Endothelial cell (in vitro differentiated cells): ENCODE data around the gene MFAP1. TPM values are rescaled to one million over a fixed set of nuclear protein-coding genes. Genes with fewer than 3 reads are reported as not detected.
"Not testable (repeated sequence)": the region's sequence is repeated elsewhere in the genome, so short reads cannot be mapped to it uniquely, and the experiment has no call there.

Experiments
- DNase-seq: peaks from one replicate; pipeline ENCODE4 v3.0.0; 2021; ENCODE audit warnings: low spot score
- H3K27ac Mint-ChIP-seq: one replicate; pipeline ENCODE4 v1.8.0; 2021; ENCODE audit warnings: mixed read lengths, inconsistent platforms; ENCODE audit not compliant: unreplicated experiment
- H3K27me3 Mint-ChIP-seq: one replicate; pipeline ENCODE4 v1.8.0; 2021; ENCODE audit warnings: mild to moderate bottlenecking, moderate library complexity, mixed read lengths, inconsistent platforms; ENCODE audit not compliant: unreplicated experiment
- H3K36me3 Mint-ChIP-seq: one replicate; pipeline ENCODE4 v1.8.0; 2021; ENCODE audit warnings: mild to moderate bottlenecking, low read depth, mixed read lengths, inconsistent platforms; ENCODE audit not compliant: unreplicated experiment
- H3K4me1 Mint-ChIP-seq: one replicate; pipeline ENCODE4 v1.8.0; 2021; ENCODE audit warnings: mild to moderate bottlenecking, mixed read lengths, inconsistent platforms; ENCODE audit not compliant: unreplicated experiment
- H3K4me3 Mint-ChIP-seq: one replicate; pipeline ENCODE4 v1.8.0; 2021; ENCODE audit warnings: mild to moderate bottlenecking, mixed read lengths, inconsistent platforms; ENCODE audit not compliant: unreplicated experiment
- H3K9me3 Mint-ChIP-seq: one replicate; pipeline ENCODE4 v1.8.0; 2021; ENCODE audit warnings: mixed read lengths, inconsistent platforms; ENCODE audit not compliant: unreplicated experiment
- total RNA-seq: library from RNA; stranded (reverse); fragmentation: NEBNext Ultra II Directional; extraction: Animal tissue kit (Norgen Biotek cat#: 25700); gene quantifications from one replicate; pipeline ENCODE4 v1.2.1, GENCODE V29; 2021; ENCODE audit not compliant: unreplicated experiment
- TF ChIP-seq, protein P1 (sequence below): fragments of 200-600 bp; sonication (generic); IDR thresholded peaks from one replicate; pipeline ENCODE4 v1.5.0; 2021; ENCODE audit warnings: antibody characterized with exemption; ENCODE audit not compliant: unreplicated experiment

The MFAP1 gene
- total RNA-seq, 1 donor from 2014 or later: 28.6 TPM

DNA sequence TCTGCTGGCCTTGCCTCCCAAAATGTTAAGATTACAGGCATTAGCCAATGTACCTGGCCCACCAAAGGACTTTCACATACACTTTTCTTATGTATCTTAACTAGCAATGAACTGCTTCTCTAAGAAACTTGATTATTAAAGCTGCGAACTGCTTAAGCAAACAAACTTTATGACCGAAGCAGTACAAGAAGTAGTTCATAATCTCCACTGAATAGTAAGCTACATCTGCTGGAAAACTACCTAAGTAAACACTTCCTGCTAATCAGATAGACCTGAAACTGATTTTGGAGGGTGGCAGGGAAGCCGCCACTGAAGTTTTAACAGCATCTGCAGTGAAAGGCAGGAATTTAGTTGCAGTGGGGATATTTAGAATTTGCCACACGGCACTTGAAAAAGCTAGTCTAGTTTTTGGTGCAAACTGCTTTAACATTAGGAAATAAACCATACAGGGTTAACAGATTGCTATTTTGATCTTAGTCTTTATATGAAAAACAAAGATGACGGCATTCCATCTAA lies 16.0 kb downstream of the MFAP1 start:
- peaks cover 42% of the 10 kb centered on the region for H3K36me3 Mint-ChIP-seq

DNA sequence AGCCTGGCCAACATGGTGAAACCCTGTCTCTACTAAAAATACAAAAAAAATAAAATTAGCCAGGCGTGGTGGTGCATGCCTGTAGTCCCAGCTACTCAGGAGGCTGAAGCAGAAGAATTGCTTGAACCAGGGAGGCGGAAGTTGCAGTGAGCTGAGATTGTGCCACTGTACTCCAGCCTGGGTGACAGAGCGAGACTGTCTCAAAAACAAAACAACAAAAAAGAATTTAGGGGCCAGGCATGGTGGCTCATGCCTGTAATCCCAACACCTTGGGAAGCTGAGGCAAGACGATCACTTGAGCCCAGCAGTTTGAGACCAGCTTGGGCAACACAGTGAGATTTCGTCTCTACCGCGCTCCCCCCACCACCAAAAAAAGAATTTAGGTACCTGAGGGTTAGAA lies 21.8 kb downstream of the MFAP1 start:
- H3K9me3 Mint-ChIP-seq, H3K4me3 Mint-ChIP-seq, H3K27ac Mint-ChIP-seq, DNase-seq, H3K27me3 Mint-ChIP-seq: not testable (repeated sequence)
- H3K4me1 Mint-ChIP-seq: peaks cover 21% of the 10 kb centered on the region
- peaks cover 44% of the 10 kb centered on the region for H3K36me3 Mint-ChIP-seq

More for the DNA sequence above, 16.0 kb downstream of the MFAP1 start:
- no peak overlapping the region for H3K4me3 Mint-ChIP-seq
- no peaks in the 10 kb centered on the region for H3K9me3 Mint-ChIP-seq
- TF ChIP-seq, protein P1, sequence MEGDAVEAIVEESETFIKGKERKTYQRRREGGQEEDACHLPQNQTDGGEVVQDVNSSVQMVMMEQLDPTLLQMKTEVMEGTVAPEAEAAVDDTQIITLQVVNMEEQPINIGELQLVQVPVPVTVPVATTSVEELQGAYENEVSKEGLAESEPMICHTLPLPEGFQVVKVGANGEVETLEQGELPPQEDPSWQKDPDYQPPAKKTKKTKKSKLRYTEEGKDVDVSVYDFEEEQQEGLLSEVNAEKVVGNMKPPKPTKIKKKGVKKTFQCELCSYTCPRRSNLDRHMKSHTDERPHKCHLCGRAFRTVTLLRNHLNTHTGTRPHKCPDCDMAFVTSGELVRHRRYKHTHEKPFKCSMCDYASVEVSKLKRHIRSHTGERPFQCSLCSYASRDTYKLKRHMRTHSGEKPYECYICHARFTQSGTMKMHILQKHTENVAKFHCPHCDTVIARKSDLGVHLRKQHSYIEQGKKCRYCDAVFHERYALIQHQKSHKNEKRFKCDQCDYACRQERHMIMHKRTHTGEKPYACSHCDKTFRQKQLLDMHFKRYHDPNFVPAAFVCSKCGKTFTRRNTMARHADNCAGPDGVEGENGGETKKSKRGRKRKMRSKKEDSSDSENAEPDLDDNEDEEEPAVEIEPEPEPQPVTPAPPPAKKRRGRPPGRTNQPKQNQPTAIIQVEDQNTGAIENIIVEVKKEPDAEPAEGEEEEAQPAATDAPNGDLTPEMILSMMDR: no peak
- DNase-seq: no peak
- H3K27me3 Mint-ChIP-seq: no peaks in the 10 kb centered on the region
- H3K27ac Mint-ChIP-seq: no peak overlapping the region
- no peaks in the 10 kb centered on the region for H3K4me1 Mint-ChIP-seq

DNA sequence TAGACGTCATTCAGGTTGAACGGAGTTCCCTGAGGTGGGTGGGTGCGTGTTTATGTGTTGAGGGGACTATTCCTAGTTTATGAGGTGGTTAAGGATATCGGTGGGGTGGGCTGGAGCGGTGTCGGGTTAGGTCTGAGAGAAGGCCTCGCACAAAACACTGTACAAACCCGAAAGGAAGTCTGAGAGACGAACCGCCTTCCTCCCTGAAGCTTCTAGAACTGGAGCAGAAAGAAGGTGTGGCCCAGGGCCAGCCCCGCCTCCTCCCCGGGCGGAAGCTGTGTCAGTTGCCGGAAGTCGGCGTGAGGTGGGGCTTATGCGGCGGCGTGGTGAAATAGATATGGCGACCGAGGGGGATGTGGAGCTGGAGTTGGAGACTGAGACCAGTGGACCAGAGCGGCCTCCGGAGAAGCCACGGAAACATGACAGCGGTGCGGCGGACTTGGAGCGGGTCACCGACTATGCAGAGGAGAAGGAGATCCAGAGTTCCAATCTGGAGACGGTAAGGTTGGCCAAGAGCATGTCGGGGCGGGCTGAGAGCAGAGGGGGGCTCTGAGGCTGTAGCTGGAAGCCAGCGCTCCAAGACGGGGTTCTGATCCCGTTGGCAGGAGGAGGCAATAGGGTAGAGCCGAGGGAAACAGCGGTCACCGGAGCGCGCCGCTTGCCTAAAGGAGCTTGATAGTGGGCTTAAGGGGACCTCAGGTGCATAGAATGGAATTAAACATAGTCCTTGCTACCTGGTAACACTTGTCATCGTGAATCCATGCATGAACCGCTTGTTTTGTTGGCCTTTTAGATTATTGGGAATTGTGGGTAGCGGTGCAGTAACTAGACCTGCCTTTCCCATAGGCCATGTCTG lies 24.0 kb downstream of the MFAP1 start, which contains the start of gene HYPK:
TSS of gene HYPK (plus strand) at position 314 of the 856 bp plus-strand sequence. CDS start at position 338, 24 bp downstream.
- DNase-seq: peak; percentile 86
- H3K27ac Mint-ChIP-seq: peak within 1 kb of the TSS; percentile 96
- peaks cover 26% of the 10 kb centered on the region for H3K4me1 Mint-ChIP-seq
- peaks cover 11% of the 10 kb centered on the region for H3K27me3 Mint-ChIP-seq
- peak within 1 kb of the TSS; percentile 100 for H3K4me3 Mint-ChIP-seq
- no peaks in the 10 kb centered on the region for H3K9me3 Mint-ChIP-seq
- TF ChIP-seq, protein P1: no peak
- peaks cover 48% of the 10 kb centered on the region for H3K36me3 Mint-ChIP-seq

DNA sequence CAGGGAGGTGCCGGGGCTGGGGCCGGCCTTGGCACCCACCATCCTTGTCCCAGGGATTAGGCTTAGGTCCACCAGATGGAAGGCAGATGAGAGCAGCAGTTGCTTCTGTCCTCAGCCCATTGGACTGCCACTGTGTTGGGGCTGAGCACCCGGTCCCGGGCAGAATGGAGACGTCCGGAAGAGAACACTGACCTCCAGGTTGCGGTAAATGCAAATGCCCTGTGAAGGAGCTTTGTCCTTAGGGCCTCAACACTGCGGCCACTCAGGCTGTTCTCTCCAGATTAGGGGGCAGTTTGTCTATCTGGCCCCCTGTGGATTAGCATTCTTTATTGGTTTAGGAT lies 24.6 kb downstream of the MFAP1 start, which contains the start of gene SERINC4:
TSS of gene SERINC4 (minus strand) at position 276 of the 341 bp plus-strand sequence. CDS start at position 42, 234 bp downstream.
- Mint-ChIP-seq H3K27me3 (peaks cover 11% of the 10 kb centered on the region), H3K4me1 (peaks cover 32% of the 10 kb centered on the region), H3K4me3 (peak within 1 kb of the TSS; percentile 100), H3K27ac (peak within 1 kb of the TSS; percentile 96), H3K9me3 (no peaks in the 10 kb centered on the region), H3K36me3 (peaks cover 50% of the 10 kb centered on the region)
- TF ChIP-seq, protein P1: no peak
- DNase-seq: no peak

DNA sequence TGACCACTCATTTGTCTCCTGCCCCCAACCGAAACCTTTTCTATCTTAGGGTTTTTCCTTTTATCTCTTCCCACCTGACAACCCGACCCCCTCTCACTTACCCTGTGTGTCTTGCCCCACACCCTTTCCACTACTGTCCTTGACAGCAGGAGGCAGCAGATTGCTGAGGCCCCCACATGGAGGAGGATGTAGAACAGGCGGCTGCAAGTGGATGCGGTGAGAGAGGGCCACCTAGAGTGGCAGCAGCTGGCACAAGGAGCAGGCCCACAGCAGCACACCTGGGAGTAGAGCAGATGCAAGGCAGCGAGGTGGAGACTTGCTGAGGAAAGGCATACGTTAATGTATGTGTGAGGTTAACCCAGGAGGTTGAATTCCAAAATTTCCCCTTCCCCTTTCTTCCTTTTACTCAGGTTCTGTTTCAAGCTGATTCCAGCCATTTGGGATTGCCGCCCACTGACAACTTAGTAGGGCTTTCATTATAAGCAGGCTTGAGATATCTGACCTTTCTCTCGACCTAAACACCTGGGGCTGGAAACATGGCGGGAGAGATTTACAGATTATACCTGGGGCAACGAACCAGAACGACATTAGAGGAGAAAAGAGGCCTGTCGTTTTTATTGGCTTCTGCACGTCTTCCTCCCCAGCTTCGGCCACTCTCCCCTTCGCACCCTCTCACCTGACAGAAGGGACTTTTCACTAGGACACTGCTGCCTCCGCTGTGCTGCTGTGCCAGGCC lies 25.1 kb downstream of the MFAP1 start:
- peaks cover 53% of the 10 kb centered on the region for H3K36me3 Mint-ChIP-seq
- TF ChIP-seq, protein P1: no peak
- H3K27me3 Mint-ChIP-seq: peaks cover 11% of the 10 kb centered on the region
- H3K9me3 Mint-ChIP-seq: no peaks in the 10 kb centered on the region
- H3K4me3 Mint-ChIP-seq: peak overlapping the region; percentile 100
- H3K27ac Mint-ChIP-seq: peak overlapping the region; percentile 52
- DNase-seq: no peak
- H3K4me1 Mint-ChIP-seq: peaks cover 37% of the 10 kb centered on the region
